NCI-H2081 treated with DMSO at 0.1 percent for 48 hours (cell line): ENCODE results near the gene CASKIN1.

Experiments used
- DNase-seq: peaks from one replicate; lab custom pipeline; 2025; lab: John Stamatoyannopoulos, UW

Gene CASKIN1

GRCh38 chr16:2190659-2191445, 5.6 kb downstream of the CASKIN1 start:
- DNase-seq = no peak

DNA sequence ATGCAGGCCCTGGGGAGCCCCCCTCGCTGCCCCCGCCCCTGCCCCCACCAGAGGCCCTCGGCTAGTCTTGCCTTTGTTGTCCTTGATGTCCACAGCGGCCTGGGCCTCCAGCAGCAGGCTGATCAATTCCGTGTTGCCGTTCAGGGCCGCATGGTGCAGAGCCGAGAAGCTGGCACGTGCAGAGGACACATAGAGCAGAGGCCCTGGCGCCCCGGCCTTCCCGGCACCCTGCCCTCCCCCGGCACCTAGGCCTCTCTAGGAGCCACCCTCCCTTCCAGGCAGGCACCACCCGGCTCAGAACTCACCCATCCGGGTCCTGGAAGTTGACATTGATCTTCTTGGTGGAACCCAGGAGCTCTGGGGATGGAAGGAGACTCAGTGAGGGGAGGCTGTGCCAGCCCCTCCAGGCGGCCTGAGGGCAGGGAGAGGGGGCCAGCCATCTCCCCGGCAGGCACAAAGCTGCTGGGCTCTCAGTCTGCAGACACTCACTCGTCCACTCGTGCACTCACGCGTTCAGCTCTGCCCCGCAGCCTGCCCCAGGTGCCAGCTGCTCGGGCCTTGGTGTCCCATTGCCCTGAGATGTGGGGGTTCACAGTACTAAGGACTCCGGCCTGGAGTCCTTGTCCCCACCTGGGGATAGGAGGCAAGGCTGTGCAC, 6.3 kb downstream of the CASKIN1 start:
- DNase-seq = no peak

DNA sequence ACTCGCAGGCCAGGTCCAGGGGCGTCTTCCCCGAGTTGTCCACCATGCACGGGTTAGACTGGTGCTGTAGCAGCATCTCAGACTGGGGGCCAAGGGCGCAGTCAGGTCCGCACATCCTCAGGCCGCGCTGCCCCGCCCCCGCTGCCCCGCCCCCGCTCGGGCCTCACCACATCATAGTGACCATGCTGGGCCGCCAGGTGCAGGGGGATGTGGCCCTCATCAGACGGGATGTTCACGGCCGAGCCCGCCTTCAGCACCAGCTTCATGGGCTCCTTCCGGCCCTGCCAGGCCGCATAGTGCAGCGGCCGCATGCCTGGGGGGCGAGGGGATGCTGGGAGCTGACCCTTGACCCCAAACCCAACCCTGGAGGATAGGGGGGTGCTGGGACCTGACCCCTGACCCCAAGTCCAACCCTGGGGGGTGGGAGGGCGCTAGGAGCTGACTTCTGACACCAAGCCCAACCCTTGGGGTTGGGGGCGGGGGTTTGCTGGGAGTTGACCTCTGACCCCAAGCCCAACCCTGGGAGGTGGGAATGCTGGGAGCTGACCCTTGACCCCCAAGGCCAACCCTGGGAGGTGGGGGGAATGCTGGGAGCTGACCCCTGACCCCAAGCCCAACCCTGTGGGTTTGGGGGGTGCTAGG, 7.0 kb downstream of the CASKIN1 start:
- no peak for DNase-seq

DNA sequence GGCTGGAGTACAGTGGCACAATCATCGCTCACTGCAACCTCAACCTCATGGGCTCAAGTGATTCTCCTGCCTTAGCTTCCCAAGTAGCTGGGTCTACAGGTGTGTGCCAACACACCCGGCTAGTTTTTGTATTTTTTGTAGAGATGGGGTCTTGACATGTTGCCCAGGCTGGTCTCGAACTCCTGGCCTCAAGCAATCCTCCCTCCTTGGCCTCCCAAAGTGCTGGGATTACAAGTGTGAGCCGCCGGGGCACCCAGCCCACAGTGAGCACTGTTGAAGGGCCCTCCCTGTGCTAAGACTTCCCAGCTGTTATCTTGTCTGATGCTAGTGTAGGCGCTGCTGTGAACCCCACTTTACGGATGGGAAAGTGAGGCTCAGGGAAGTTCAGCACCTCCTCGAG, 8.0 kb downstream of the CASKIN1 start:
- no peak for DNase-seq

GRCh38 chr16:2187212-2187611, 9.2 kb downstream of the CASKIN1 start:
- DNase-seq = no peak

DNA sequence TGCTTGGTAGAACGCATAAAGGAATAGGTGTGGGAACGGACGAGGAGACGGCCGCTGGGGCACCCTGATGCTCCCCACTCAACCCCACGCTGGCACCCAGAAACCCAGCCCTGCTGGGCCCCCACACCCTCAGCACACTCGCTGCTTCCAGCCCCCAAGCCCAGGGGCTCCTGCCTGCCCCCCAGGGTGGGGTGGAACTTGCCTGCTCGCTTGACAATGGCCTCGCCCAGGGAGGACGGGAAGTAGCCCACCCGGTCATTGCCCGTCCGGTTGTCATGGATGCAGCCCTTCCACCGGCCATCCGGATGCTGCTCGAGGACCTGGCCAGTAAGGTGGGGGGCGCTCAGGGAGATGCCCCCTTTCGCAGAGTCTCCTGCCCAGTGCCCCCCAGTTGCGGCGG, 9.9 kb downstream of the CASKIN1 start:
- DNase-seq = no peak

DNA sequence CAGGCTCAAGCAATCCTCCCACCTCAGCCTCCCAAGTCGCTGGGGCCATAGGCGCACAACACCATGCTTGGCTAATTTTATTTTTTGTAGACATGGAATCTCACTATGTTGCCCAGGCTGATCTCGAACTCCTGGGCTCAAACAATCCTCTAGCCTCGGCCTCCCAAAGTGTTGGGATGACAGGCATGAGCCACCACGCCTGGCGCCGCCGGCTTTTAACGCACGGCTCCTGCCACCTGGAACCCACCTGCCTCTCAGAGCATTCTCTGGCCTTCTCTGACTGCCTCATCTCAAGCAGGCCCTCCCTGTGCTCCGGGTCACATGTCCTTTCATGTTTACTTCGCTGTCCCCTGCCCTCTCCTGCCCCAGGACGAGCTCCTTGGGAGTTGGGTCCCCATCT, 10.3 kb downstream of the CASKIN1 start:
- DNase-seq = no peak

GRCh38 chr16:2184962-2185361, 11.4 kb downstream of the CASKIN1 start:
- no peak for DNase-seq

DNA sequence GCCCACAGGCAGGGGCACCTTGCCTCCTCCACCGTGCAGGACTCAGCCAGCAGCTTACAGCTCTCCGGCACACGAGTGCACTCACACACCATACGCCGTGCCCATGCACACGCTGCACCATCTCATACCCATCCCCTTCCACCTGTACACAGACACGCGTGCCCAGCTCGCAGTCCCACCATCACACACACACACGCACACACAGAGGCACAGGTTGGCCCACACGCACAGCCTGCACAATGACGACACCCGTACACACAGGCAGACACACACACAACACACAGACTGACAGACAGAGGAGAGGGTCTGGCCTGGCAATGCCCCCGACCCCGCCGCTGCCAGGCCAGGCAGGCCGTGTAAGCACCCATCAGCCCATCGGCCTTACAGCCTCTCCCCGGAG, 12.1 kb downstream of the CASKIN1 start:
- DNase-seq = no peak

DNA sequence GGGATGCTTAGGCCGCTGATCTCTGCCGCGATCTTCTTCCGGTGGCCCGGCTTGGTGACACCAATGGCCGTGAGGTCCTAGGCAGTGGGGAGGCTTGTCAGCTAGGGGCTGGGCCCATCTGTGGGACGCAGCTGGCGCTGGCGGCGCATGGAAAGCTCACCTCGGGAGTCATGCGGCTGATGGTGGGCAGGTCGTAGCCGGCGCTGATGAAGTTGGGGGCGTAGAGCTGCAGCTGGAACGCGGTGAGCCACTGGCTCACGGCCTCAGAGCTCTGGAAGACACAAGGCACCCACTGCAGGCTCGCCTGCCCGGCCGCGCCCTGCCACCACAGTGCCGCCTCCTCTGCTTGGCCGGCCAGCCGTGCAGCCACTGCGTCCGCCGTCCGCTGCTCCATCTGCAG, 12.7 kb downstream of the CASKIN1 start:
- DNase-seq = no peak

GRCh38 chr16:2181952-2182351, 14.5 kb downstream of the CASKIN1 start:
- no peak for DNase-seq

DNA sequence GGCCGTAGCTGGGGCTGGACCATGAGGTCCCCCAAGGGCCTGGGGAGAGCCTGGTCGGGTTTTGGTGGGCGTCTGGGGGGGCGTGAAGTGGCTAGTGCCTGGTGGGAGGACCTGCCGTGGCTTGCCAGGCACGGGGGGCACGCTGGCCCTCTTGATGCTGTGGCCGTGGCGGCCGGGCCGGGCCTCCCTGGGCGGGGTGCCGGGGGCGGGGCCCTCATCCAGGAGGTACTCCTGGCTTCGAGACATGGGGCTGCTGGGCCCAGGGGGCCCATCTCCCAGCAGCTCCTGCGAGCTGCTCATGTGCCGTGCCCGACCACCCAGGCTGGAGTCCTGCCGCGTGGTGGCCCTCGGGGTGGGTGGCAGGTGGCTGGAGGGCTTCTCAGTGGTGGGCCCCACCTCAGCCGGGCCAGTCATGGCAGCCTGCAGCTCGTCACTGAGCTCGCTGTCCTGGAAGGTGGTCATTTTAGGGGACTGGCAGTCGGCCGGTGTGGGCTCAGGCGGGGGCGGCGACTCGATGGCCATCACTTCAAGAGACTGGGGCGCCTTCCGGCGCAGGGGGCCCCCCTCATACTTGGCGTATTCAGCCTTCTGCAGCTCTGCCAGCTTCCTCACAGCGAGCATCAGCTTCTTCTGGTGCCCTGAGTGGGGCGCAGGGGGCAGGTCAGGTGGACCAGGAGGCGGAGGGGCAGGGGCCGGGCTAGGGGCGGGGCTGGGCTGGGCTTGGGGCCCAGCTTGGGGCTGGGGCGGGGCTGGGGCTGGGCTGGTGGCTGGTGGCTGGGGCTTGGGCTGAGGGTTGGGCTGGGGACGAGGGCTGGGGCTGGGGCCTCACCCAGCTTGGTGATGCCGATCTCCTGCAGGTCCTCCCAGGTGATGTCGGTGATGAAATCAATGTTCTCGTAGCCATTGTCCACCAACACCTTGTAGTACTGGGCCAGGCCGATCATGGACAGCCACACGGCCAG, 15.2 kb downstream of the CASKIN1 start:
- no peak for DNase-seq

GRCh38 chr16:2180461-2180860, 15.9 kb downstream of the CASKIN1 start:
- DNase-seq = no peak

- no peak for DNase-seq
These were observed 16.8 kb downstream of the CASKIN1 start for GRCh38 chr16:2179576-2179975.

DNA sequence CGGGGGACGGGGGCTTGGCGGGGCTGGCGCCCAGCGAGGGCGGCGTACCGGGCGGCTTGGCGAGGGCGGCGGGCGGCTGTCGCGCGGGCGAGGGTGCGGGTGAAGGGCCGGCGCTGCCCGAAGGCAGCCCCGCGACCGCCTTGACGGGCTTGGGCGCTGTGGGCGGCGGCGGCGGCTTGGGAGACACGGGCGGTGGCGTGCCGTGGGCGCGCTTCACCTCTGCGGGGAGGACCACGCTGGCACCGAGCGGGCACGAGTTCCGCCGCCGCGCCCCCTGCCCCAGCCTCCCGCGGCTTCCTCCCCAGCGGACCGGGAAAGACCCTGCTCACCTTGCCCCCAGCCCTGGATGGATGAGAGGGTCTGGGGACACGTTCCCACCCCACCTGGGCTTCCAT, 17.3 kb downstream of the CASKIN1 start:
- DNase-seq = no peak

DNA sequence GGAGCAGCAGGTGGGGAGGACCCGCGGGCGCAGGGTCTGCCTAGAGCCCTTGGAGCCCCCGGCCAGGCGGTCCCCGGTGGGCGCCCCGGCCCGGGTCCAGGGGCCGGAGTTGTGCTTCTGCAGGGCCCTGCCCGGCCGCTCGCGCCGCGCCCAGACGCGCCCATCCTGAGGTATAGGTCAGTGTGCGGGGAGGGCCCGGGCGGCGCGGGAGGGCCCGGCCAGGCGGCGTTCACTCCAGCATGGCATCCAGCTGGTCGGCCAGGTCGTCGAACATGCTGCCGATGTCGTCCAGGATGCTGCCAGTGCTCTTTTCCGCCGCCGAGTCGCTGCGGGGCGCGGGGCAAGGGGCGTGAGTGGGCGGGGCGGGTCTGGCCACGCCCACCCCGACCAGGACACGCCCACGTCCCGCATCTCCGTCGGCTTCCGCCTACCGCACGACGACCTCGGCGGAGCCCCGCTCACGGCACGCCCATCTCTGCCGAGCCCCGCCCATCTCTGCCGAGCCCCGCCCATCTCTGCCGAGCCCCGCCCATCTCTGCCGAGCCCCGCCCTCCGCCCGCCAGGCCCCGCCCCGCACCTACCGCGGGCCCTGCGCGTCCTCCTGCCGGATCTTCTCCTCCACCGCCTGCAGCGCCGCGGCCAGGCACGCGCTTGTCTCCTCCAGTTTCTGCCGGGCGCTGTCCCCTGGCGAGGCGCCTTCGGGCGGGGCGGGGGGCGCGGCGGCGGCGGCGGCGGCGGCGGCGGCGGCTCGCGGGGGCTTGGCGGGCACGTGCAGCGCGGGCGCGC, 17.9 kb downstream of the CASKIN1 start:
- no peak for DNase-seq

GRCh38 chr16:2177561-2177960, 18.8 kb downstream of the CASKIN1 start:
- no peak for DNase-seq

- DNase-seq = no peak
These were observed 19.3 kb downstream of the CASKIN1 start for GRCh38 chr16:2177101-2177500.

GRCh38 chr16:2176047-2176446, 20.4 kb downstream of the CASKIN1 start:
- no peak for DNase-seq

DNA sequence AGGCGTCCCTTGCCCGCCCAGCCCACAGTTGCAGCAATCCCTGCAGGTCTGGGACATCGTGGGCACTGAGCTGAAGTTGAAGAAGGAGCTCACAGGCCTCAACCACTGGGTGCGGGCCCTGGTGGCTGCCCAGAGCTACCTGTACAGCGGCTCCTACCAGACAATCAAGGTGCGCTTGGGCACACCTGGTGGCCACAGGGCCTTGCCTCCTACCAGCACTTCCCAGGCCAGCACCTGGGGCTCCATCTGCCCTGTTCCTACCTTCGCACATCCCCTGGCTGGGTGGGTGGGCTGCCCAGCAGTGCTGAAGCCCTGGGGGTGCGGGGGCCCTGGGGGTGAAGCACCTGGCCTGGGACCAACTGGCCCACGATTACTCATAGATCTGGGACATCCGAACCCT, 21.0 kb downstream of the CASKIN1 start:
- no peak for DNase-seq

DNA sequence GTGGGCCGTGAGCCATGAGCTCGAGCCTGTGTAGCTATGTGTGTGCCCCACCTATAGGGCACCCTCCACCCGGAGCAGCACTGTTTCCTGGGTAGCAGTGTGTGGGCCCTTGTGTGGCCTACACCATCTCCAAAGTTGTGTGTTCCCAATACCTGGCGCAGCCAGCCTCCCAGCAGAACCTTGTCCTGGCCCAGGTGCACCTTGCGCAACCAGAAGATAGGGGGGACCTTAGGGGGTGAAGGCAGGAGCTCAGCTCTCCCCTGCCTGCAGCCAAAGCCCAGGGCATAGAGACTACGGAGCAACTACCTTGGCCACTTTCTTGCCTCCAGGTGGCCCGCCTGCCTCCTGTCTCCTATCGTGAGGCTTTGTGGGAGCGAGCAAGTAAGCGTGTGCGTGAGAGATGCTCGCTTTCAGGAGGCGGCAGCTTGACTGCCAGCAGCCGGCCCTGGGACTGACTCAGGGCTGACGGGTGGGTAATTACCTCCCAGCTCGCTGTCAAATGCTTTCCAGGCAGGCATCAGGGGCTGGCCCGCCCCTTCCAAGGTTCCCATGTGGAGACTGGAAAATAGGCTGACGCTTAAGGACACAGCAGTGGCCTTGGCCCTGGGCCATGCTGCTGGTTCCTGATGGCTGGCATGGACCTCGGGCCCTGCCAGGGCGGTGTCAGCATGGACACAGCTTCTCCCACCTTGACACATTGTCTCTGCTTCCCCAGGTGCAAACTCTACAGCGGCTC, 21.8 kb downstream of the CASKIN1 start:
- no peak for DNase-seq
